Endodermal cell (in vitro differentiated cells): ENCODE data around the gene SH3PXD2A. TPM values are rescaled to one million over a fixed set of nuclear protein-coding genes. Genes with fewer than 3 reads are reported as not detected.

ENCODE experiments used
- DNase-seq: peaks from one replicate; pipeline ENCODE4 v3.0.0-alpha.2; 2017
- H3K27ac ChIP-seq: 2 replicates; pipeline ENCODE4 v1.5.1; 2013; ENCODE audit warnings: mild to moderate bottlenecking, low read depth, low read length, moderate library complexity
- H3K27me3 ChIP-seq: 2 replicates; pipeline ENCODE4 v1.6.1; 2013; ENCODE audit warnings: mild to moderate bottlenecking, low read length, moderate library complexity; ENCODE audit not compliant: insufficient read depth, control insufficient read depth, poor library complexity, severe bottlenecking
- H3K36me3 ChIP-seq: 2 replicates; pipeline ENCODE4 v1.7.0; 2013; ENCODE audit warnings: mild to moderate bottlenecking, low read length, moderate library complexity; ENCODE audit not compliant: control insufficient read depth, insufficient read depth
- H3K4me1 ChIP-seq: one replicate; pipeline ENCODE4 v1.7.0; 2013; ENCODE audit warnings: low read length; ENCODE audit not compliant: control insufficient read depth, insufficient read depth
- H3K4me3 ChIP-seq: 2 replicates; pipeline ENCODE4 v1.5.1; 2013; ENCODE audit warnings: mild to moderate bottlenecking, low read length, moderate library complexity
- H3K9ac ChIP-seq: 2 replicates; pipeline ENCODE4 v1.6.1; 2013; ENCODE audit warnings: mild to moderate bottlenecking, low read length, moderate library complexity; ENCODE audit not compliant: poor library complexity, severe bottlenecking; ENCODE audit errors: extremely low read depth
- H3K9me3 ChIP-seq: 2 replicates; pipeline ENCODE4 v1.6.1; 2013; ENCODE audit warnings: mild to moderate bottlenecking, low read length, moderate library complexity; ENCODE audit not compliant: control insufficient read depth
- H3K27ac Mint-ChIP-seq: 2 replicates; pipeline ENCODE4 v1.8.0; 2020; ENCODE audit warnings: mixed read lengths
- H3K27me3 Mint-ChIP-seq: 2 replicates; pipeline ENCODE4 v1.8.0; 2021; ENCODE audit warnings: mild to moderate bottlenecking, mixed read lengths; ENCODE audit not compliant: insufficient read depth
- H3K36me3 Mint-ChIP-seq: 2 replicates; pipeline ENCODE4 v1.8.0; 2020; ENCODE audit warnings: low read depth, mixed read lengths
- H3K4me1 Mint-ChIP-seq: 2 replicates; pipeline ENCODE4 v1.8.0; 2020; ENCODE audit warnings: mixed read lengths
- H3K4me3 Mint-ChIP-seq: 2 replicates; pipeline ENCODE4 v1.8.0; 2020; ENCODE audit warnings: mild to moderate bottlenecking, moderate library complexity, mixed read lengths
- H3K9me3 Mint-ChIP-seq: 2 replicates; pipeline ENCODE4 v1.8.0; 2020; ENCODE audit warnings: mild to moderate bottlenecking, mixed read lengths
- WGBS, 2 experiments: methylation state at CpG; one replicate each; pipeline versions ENCODE4 v1.1.5 to v1.1.7; 2013; ENCODE audit warnings: missing lambda C conversion rate in 2 of 2, mixed read lengths in 1 of 2; ENCODE audit not compliant: insufficient coverage in 1 of 2, insufficient read length in 1 of 2; 5-methylcytosine and 5-hydroxymethylcytosine counted together
- total RNA-seq, 2 donors: library from RNA; stranded (reverse); fragmentation: NEBNext Ultra II Directional in 1 of 2; extraction: Animal tissue kit (Norgen Biotek cat#: 25700) in 1 of 2; gene quantifications; 2 replicates in 1 of 2; 3 replicates in 1 of 2; pipeline ENCODE4 v1.2.1, GENCODE V29; 2021
- TF ChIP-seq, protein P1 (sequence below): fragments of 200-600 bp; sonication (generic); conservative IDR thresholded peaks from 2 replicates; pipeline ENCODE4 v1.5.0; 2021; ENCODE audit warnings: antibody characterized with exemption, mild to moderate bottlenecking

SH3PXD2A gene
- total RNA-seq, 2 donors from 2014 or later, result 15.7 to 22.6 TPM

DNA sequence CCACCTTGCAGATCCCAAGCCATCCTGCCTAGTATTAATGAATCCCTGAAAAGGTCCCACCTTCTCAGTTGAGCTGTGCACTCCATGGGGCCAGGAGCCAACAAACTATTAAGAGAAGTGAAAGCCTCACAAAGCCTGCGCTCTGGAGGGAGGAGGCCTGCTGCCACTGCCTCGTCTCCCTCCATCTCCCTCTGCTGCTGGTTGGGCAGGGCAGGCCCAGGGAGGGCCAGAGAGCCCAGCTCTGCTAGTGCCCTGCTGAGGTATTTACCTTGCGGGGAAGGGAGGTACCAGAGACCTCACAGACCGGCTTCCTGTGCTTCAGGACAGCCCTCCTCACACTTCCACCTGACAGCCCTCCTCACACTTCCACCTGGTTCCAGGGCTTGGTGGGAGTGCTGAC is 171.5 kb downstream of the SH3PXD2A start:
- H3K27me3 Mint-ChIP-seq, result no peaks in the 10 kb centered on the region
- peak; percentile 75 for DNase-seq
- no peak overlapping the region for H3K9ac ChIP-seq
- H3K36me3 ChIP-seq, result no peaks in the 10 kb centered on the region
- WGBS, 2 experiments, result 83 to 100% methylated on average over 2 to 4 of the region's 4 CpGs
- peak overlapping the region; percentile 14 for H3K27ac Mint-ChIP-seq
- no peak overlapping the region for H3K27ac ChIP-seq
- H3K4me3 ChIP-seq, result no peak overlapping the region
- H3K36me3 Mint-ChIP-seq, result no peaks in the 10 kb centered on the region
- TF ChIP-seq, protein P1, sequence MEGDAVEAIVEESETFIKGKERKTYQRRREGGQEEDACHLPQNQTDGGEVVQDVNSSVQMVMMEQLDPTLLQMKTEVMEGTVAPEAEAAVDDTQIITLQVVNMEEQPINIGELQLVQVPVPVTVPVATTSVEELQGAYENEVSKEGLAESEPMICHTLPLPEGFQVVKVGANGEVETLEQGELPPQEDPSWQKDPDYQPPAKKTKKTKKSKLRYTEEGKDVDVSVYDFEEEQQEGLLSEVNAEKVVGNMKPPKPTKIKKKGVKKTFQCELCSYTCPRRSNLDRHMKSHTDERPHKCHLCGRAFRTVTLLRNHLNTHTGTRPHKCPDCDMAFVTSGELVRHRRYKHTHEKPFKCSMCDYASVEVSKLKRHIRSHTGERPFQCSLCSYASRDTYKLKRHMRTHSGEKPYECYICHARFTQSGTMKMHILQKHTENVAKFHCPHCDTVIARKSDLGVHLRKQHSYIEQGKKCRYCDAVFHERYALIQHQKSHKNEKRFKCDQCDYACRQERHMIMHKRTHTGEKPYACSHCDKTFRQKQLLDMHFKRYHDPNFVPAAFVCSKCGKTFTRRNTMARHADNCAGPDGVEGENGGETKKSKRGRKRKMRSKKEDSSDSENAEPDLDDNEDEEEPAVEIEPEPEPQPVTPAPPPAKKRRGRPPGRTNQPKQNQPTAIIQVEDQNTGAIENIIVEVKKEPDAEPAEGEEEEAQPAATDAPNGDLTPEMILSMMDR, result no peak
- no peak overlapping the region for H3K4me3 Mint-ChIP-seq
- no peaks in the 10 kb centered on the region for H3K9me3 Mint-ChIP-seq
- no peaks in the 10 kb centered on the region for H3K9me3 ChIP-seq
- H3K4me1 Mint-ChIP-seq, result peaks cover 14% of the 10 kb centered on the region
- no peaks in the 10 kb centered on the region for H3K27me3 ChIP-seq
- no peaks in the 10 kb centered on the region for H3K4me1 ChIP-seq

DNA sequence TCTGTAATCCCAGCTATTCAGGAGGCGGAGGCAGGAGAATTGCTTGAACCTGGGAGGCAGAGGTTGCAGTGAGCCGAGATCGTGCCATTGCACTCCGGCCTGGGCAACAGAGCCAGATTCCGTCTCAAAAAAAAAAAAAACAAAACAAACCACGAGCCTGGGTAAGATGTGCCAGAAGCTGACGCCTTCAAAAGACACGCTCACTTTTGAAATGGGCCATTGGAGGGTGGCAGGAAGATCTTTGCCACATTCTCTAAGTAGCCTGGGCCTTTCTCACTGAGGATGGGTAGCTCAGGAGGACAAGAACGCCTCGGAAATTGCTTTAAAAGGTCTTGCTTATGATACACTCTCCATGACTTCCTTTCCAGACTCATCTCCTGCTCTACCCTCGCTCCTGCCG is 172.7 kb downstream of the SH3PXD2A start:
- peaks cover 14% of the 10 kb centered on the region for H3K4me1 Mint-ChIP-seq
- no peaks in the 10 kb centered on the region for H3K9me3 Mint-ChIP-seq
- no peaks in the 10 kb centered on the region for H3K36me3 ChIP-seq
- no peak for DNase-seq
- no peaks in the 10 kb centered on the region for H3K36me3 Mint-ChIP-seq
- WGBS, 2 experiments, result 89 to 94% methylated on average over 10 to 12 of the region's 12 CpGs
- H3K4me1 ChIP-seq, result no peaks in the 10 kb centered on the region
- no peak overlapping the region for H3K9ac ChIP-seq
- H3K27me3 ChIP-seq, result no peaks in the 10 kb centered on the region
- H3K9me3 ChIP-seq, result no peaks in the 10 kb centered on the region
- no peak overlapping the region for H3K27ac Mint-ChIP-seq
- H3K27ac ChIP-seq, result no peak overlapping the region
- H3K4me3 Mint-ChIP-seq, result no peak overlapping the region
- TF ChIP-seq, protein P1, result no peak
- H3K27me3 Mint-ChIP-seq, result no peaks in the 10 kb centered on the region
- H3K4me3 ChIP-seq, result no peak overlapping the region

DNA sequence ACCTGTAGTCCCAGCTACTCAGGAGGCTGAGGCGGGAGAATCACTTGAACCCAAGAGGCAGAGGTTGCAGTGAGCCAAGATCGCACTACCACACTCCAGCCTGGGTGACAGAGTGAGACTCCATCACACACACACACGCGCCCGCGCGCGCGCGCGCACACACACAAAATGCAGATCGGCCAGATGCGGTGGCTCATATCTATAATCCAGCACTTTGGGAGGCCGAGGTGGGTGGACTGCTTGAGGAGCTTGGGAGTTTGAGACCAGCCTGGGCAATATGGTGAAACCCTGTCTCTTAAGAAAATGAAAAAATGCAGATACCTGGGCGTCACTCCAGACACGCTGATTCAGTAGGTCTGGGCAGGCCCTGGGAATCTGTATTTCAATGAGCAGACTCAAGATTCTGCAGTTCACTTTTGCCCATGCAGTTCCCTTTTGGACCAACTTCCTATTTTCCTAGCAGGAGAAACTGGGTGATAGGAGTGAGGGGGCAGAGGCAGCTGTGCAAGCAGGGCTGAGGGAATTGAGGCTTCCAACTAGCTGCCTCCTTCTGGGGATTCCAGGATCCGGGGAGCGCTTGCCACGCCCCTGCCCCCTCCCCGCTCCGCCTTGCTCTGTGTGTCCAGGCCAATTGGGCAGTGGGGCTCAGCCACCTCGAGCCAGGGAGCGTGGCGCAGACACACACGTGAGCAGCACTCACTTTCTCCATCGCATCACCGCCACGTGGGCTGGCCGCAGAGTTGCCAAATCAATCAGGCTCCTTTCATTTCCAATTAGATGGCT is 173.6 kb downstream of the SH3PXD2A start:
- no peak overlapping the region for H3K9ac ChIP-seq
- Mint-ChIP-seq H3K36me3 (no peaks in the 10 kb centered on the region), H3K9me3 (no peaks in the 10 kb centered on the region), H3K27me3 (no peaks in the 10 kb centered on the region), H3K4me1 (peaks cover 16% of the 10 kb centered on the region), H3K4me3 (no peak overlapping the region), H3K27ac (peak overlapping the region; percentile 59)
- H3K27ac ChIP-seq, result no peak overlapping the region
- no peak overlapping the region for H3K4me3 ChIP-seq
- H3K9me3 ChIP-seq, result no peaks in the 10 kb centered on the region
- no peaks in the 10 kb centered on the region for H3K4me1 ChIP-seq
- 94 to 95% methylated on average over 23 to 29 of the region's 29 CpGs for WGBS, 2 experiments
- no peak for DNase-seq
- no peaks in the 10 kb centered on the region for H3K36me3 ChIP-seq
- TF ChIP-seq, protein P1, result no peak
- H3K27me3 ChIP-seq, result no peaks in the 10 kb centered on the region
